Activated naive CD8-positive, alpha-beta T cell treated with anti-CD3 and anti-CD28 coated beads, Interleukin-2, amount 10 ng/mL, durations not matched to agents 7 days and 5 days (primary cell): ENCODE data around the gene CENPP. TPM values are rescaled to one million over a fixed set of nuclear protein-coding genes. Genes with fewer than 3 reads are reported as not detected.

Experiments
- ATAC-seq: fragments of 150-1000 bp; cut with Tn5 transposase; one replicate; pipeline ENCODE4 v1.10.0; 2021; ENCODE audit warnings: low read depth, moderate library complexity
- POLR2A ChIA-PET: fragments of 350-600 bp; sonication (Branson Sonifier 250); formaldehyde crosslinking; loops from one replicate; lab custom pipeline; 2021; ENCODE audit warnings: antibody characterized with exemption; lab: Charles Lee
- DNase-seq: peaks from one replicate; pipeline ENCODE4 v3.0.0; 2021
- H3K27ac Mint-ChIP-seq: one replicate; pipeline ENCODE4 v1.8.0; 2022; ENCODE audit warnings: mild to moderate bottlenecking, mixed read lengths
- H3K27me3 Mint-ChIP-seq: one replicate; pipeline ENCODE4 v1.8.0; 2022; ENCODE audit warnings: mild to moderate bottlenecking, moderate library complexity, mixed read lengths
- H3K36me3 Mint-ChIP-seq: one replicate; pipeline ENCODE4 v1.8.0; 2021; ENCODE audit warnings: mild to moderate bottlenecking, mixed read lengths
- H3K4me1 Mint-ChIP-seq: one replicate; pipeline ENCODE4 v1.8.0; 2021; ENCODE audit warnings: mixed read lengths
- H3K4me3 Mint-ChIP-seq: one replicate; pipeline ENCODE4 v1.8.0; 2022; ENCODE audit warnings: mild to moderate bottlenecking, moderate library complexity, mixed read lengths
- H3K9me3 Mint-ChIP-seq: one replicate; pipeline ENCODE4 v1.8.0; 2021; ENCODE audit warnings: mixed read lengths
- total RNA-seq, 2 experiments: library from RNA; stranded (reverse); gene quantifications; one replicate each; pipeline ENCODE4 v1.2.3, GENCODE V29; 2021

The CENPP gene
- 10 to 100 TPM; 19.6 to 20.6 TPM for total RNA-seq

GRCh38 chr9:92325269-92325990 is at the start of gene CENPP, which contains the start of gene NOL8:
TSS of gene CENPP (plus strand) at chr9:92325953.
TSS of gene NOL8 (minus strand) at chr9:92325350. CDS start at chr9:92324161, 1,189 bp downstream.
- peak; percentile 95 for ATAC-seq
- H3K36me3 Mint-ChIP-seq: peaks cover 4% of the 10 kb centered on the region
- H3K4me3 Mint-ChIP-seq: peak within 1 kb of the TSS; percentile 99
- H3K27ac Mint-ChIP-seq: peak within 1 kb of the TSS; percentile 98
- no peaks in the 10 kb centered on the region for H3K27me3 Mint-ChIP-seq
- no peaks in the 10 kb centered on the region for H3K9me3 Mint-ChIP-seq
- DNase-seq: peak; percentile 85
- peaks cover 30% of the 10 kb centered on the region for H3K4me1 Mint-ChIP-seq
- POLR2A ChIA-PET: interaction anchor here (0.6 to 2.5 kb wide), 9 partner anchors 8 to 774 kb away, joined by 3 to 17 read pairs (median 4); partner anchors contain the start of gene IPPK

DNA sequence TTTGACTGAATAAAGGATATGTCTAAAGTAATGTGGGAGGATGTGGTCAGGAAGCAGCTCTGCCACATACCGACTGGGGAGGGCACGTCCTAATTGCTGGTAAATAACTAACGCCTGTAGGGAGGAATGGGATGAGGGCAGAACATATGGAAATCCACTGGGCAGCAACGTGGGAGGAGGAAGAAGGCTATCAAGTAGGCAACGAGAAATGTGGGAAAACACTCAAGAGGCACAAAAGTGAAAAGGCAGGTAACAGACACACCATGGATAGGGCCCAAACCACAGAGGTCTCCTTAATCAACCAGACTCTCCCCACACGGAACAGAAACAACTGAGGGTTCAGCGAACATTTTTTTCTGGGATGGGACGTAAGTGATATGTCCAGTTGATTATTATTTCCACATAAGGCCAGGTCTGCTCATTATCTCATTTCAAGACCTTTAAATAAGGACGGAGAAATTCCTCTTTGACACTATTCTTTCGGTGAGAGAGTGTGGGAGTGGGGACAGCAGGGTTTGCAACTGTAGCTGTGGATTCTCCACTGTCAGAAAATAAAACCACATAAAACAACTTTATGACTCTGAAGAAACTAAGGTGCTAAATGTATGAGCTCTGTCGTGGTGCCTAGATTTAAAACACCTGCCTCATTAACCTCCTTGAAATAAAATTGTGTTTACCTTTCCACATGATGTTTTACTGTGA is 49.3 kb upstream of the CENPP start:
- peaks cover 38% of the 10 kb centered on the region for H3K36me3 Mint-ChIP-seq
- no peaks in the 10 kb centered on the region for H3K9me3 Mint-ChIP-seq
- peak overlapping the region; percentile 70 for H3K27ac Mint-ChIP-seq
- DNase-seq (no peak), ATAC-seq (peak; percentile 47)
- peaks cover 30% of the 10 kb centered on the region for H3K4me1 Mint-ChIP-seq
- POLR2A ChIA-PET: interaction anchor here (1.0 kb wide), 1 partner anchor 49 kb away, joined by 3 read pairs; the partner anchor contains the start of gene CENPP
- no peaks in the 10 kb centered on the region for H3K27me3 Mint-ChIP-seq
- peak overlapping the region; percentile 64 for H3K4me3 Mint-ChIP-seq

GRCh38 chr9:92278110-92278509 is 47.6 kb upstream of the CENPP start:
- no peaks in the 10 kb centered on the region for H3K9me3 Mint-ChIP-seq
- H3K4me1 Mint-ChIP-seq: peaks cover 30% of the 10 kb centered on the region
- H3K36me3 Mint-ChIP-seq: peaks cover 39% of the 10 kb centered on the region
- no peak for DNase-seq
- no peak for ATAC-seq
- POLR2A ChIA-PET: interaction anchor here (1.1 to 1.6 kb wide), 2 partner anchors 9 to 386 kb away, joined by 3 to 4 read pairs; no protein-coding TSS in a partner anchor
- H3K27ac Mint-ChIP-seq: peak overlapping the region; percentile 60
- no peak overlapping the region for H3K4me3 Mint-ChIP-seq
- no peaks in the 10 kb centered on the region for H3K27me3 Mint-ChIP-seq

- no peak for ATAC-seq
- no peaks in the 10 kb centered on the region for H3K27me3 Mint-ChIP-seq
- H3K27ac Mint-ChIP-seq: peak overlapping the region; percentile 7
- no peak overlapping the region for H3K4me3 Mint-ChIP-seq
- H3K4me1 Mint-ChIP-seq: peaks cover 30% of the 10 kb centered on the region
- no peak for DNase-seq
- H3K9me3 Mint-ChIP-seq: no peaks in the 10 kb centered on the region
- POLR2A ChIA-PET: interaction anchor here (1.6 kb wide), 1 partner anchor 10 kb away, joined by 4 read pairs; no protein-coding TSS in a partner anchor
- H3K36me3 Mint-ChIP-seq: peaks cover 35% of the 10 kb centered on the region
Measured at GRCh38 chr9:92279302-92279701, 46.5 kb upstream of the CENPP start.

DNA sequence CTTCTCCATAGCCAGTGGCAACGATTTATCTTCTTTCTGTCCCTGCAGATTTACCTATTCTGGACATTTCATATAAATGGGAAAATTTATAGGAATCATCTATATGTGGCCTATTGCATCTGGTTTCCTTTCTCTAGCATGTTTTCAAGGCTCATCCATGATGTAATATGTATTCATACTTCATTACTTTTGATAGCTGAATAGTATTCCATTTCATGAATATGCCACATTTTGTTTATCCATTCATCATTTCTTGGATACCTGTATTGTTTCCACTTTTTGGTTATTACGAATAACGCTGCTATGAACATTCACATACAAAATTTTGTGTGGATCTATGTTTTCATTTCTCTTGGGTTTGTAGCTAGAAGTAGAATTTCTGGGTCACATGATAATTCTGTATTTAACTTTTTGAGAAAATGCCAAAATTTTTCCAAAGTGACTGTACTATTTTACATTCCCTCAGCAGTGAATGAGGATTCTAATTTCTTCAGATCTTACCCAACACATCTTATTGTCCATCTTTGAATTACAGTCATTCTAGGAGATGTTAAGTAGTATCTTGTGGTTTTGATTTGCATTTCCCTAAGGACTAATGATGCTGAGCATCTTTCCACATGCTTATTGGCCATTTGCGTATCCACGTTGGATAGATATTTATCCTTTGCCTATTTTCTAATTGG is 35.9 kb upstream of the CENPP start:
- Mint-ChIP-seq H3K27ac (no peak overlapping the region), H3K4me1 (peaks cover 37% of the 10 kb centered on the region), H3K36me3 (peaks cover 29% of the 10 kb centered on the region), H3K9me3 (no peaks in the 10 kb centered on the region), H3K4me3 (no peak overlapping the region), H3K27me3 (no peaks in the 10 kb centered on the region)
- ATAC-seq (no peak), DNase-seq (no peak)
- POLR2A ChIA-PET: no interaction called here

DNA sequence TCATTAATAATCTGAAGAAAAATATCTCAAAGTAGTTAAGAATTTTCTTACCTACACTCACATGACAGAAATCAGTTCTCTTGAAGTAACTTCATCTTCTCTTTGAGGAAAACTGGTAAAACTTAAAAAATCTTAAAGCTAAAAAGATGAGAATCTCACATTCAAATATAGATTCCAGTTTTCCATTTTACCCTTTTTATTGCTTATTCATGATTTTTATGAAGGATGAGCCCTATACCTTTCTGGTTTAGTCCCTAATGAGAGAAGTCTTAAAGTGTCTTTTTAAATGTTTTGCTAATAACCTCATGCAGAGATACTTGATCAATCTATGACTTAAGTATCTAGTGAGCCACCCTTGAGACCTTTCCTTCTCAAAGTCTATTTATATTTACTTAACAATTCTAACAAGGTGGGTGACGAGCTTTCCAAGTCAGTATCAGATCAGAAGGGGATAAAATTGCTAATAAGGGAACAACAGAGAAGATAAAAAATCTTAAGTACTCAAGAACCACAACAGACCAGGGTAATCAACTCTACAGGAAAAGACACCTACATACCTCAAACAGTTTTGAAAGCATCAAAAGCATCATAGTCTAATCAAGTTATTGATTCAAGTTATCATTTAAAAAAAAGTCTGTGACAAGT is 34.8 kb upstream of the CENPP start:
- Mint-ChIP-seq H3K27me3 (no peaks in the 10 kb centered on the region), H3K36me3 (peaks cover 21% of the 10 kb centered on the region), H3K27ac (peak overlapping the region; percentile 99), H3K4me1 (peaks cover 41% of the 10 kb centered on the region), H3K4me3 (peak overlapping the region; percentile 32), H3K9me3 (no peaks in the 10 kb centered on the region)
- no peak for ATAC-seq
- POLR2A ChIA-PET: no interaction called here
- no peak for DNase-seq

- Mint-ChIP-seq H3K4me1 (peaks cover 41% of the 10 kb centered on the region), H3K27me3 (no peaks in the 10 kb centered on the region), H3K27ac (peak overlapping the region; percentile 99), H3K4me3 (peak overlapping the region; percentile 98), H3K36me3 (peaks cover 21% of the 10 kb centered on the region), H3K9me3 (no peaks in the 10 kb centered on the region)
- POLR2A ChIA-PET: interaction anchor here (0.6 to 1.0 kb wide), 2 partner anchors 34 to 1381 kb away, joined by 3 to 6 read pairs; partner anchors contain the start of genes CENPP and NOL8
- no peak for ATAC-seq
- DNase-seq: no peak
Measured at GRCh38 chr9:92291577-92291976, 34.2 kb upstream of the CENPP start.

- POLR2A ChIA-PET: interaction anchor here (1.0 kb wide), 1 partner anchor 33 kb away, joined by 6 read pairs; the partner anchor contains the start of genes CENPP and NOL8
- Mint-ChIP-seq H3K27me3 (no peaks in the 10 kb centered on the region), H3K9me3 (no peaks in the 10 kb centered on the region), H3K36me3 (peaks cover 25% of the 10 kb centered on the region), H3K27ac (peak overlapping the region; percentile 99), H3K4me1 (peaks cover 46% of the 10 kb centered on the region), H3K4me3 (peak overlapping the region; percentile 98)
- no peak for DNase-seq
- no peak for ATAC-seq
Measured at GRCh38 chr9:92292338-92293074, 33.2 kb upstream of the CENPP start.

DNA sequence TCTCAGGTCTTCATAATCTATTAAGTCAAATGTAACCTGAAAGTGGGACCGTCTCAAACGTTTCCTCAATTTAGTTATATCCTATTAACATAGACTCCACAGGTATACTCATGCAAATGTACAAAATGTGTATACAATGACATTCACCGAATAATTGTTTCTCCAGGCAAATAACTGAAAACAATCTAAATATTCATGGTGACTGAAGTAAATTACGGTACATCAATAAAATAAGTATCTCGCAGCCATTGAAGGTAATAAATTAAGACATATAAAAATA is 32.7 kb upstream of the CENPP start:
- peaks cover 49% of the 10 kb centered on the region for H3K4me1 Mint-ChIP-seq
- ATAC-seq: no peak
- POLR2A ChIA-PET: no interaction called here

GRCh38 chr9:92293452-92294296 is 32.1 kb upstream of the CENPP start, which contains the start of gene IARS1:
TSS of gene IARS1 (minus strand) at chr9:92293697. CDS start at chr9:92289419, 4,278 bp downstream.
- Mint-ChIP-seq H3K4me1 (peaks cover 47% of the 10 kb centered on the region), H3K9me3 (no peaks in the 10 kb centered on the region), H3K36me3 (peaks cover 24% of the 10 kb centered on the region), H3K27ac (peak within 1 kb of the TSS; percentile 99), H3K27me3 (no peaks in the 10 kb centered on the region), H3K4me3 (peak within 1 kb of the TSS; percentile 98)
- peak; percentile 100 for DNase-seq
- peak; percentile 96 for ATAC-seq
- POLR2A ChIA-PET: no interaction called here

More for the DNA sequence above, 32.7 kb upstream of the CENPP start:
- H3K27me3 Mint-ChIP-seq: no peaks in the 10 kb centered on the region
- no peak for DNase-seq
- peak overlapping the region; percentile 99 for H3K27ac Mint-ChIP-seq
- H3K36me3 Mint-ChIP-seq: peaks cover 23% of the 10 kb centered on the region
- peak overlapping the region; percentile 98 for H3K4me3 Mint-ChIP-seq
- no peaks in the 10 kb centered on the region for H3K9me3 Mint-ChIP-seq

- peak overlapping the region; percentile 98 for H3K4me3 Mint-ChIP-seq
- H3K4me1 Mint-ChIP-seq: peaks cover 49% of the 10 kb centered on the region
- no peaks in the 10 kb centered on the region for H3K9me3 Mint-ChIP-seq
- H3K27me3 Mint-ChIP-seq: no peaks in the 10 kb centered on the region
- DNase-seq: peak; percentile 42
- POLR2A ChIA-PET: no interaction called here
- peak overlapping the region; percentile 99 for H3K27ac Mint-ChIP-seq
- no peak for ATAC-seq
- H3K36me3 Mint-ChIP-seq: peaks cover 28% of the 10 kb centered on the region
Measured at GRCh38 chr9:92294297-92294676, 31.5 kb upstream of the CENPP start.
